Measurements from ENCODE around the gene ARHGAP45.
A peak's percentile ranks its signal among the peaks of the same experiment; 100 is the strongest.
"Not testable (repeated sequence)": the region's sequence is repeated elsewhere in the genome, so short reads cannot be mapped to it uniquely, and the experiment has no call there.

The ARHGAP45 gene

GRCh38 chr19:1106841-1107660, 40.1 kb downstream of the ARHGAP45 start:
- peak; percentile 41 to 49 for DNase-seq

GRCh38 chr19:1107661-1108261, 40.8 kb downstream of the ARHGAP45 start:
- DNase-seq, result no peak

GRCh38 chr19:1108291-1109031, 41.5 kb downstream of the ARHGAP45 start:
- no peak for DNase-seq

GRCh38 chr19:1109032-1109551, 42.1 kb downstream of the ARHGAP45 start:
- DNase-seq, result no peak

- no peak for DNase-seq
Observed at GRCh38 chr19:1109697-1110671, 43.0 kb downstream of the ARHGAP45 start.

GRCh38 chr19:1110809-1111640, 44.1 kb downstream of the ARHGAP45 start:
- no peak for DNase-seq

- DNase-seq, result no peak
Observed at GRCh38 chr19:1111641-1112267, 44.8 kb downstream of the ARHGAP45 start.

GRCh38 chr19:1112268-1113029, 45.5 kb downstream of the ARHGAP45 start:
- no peak for DNase-seq

- DNase-seq, result peak in 1 of 2 experiments; percentile 44
Observed at GRCh38 chr19:1113030-1113985, 46.3 kb downstream of the ARHGAP45 start.

GRCh38 chr19:1113986-1114483, 47.1 kb downstream of the ARHGAP45 start:
- no peak for DNase-seq

GRCh38 chr19:1114728-1115127, 47.8 kb downstream of the ARHGAP45 start:
- not testable (repeated sequence) for DNase-seq

GRCh38 chr19:1115646-1116420, 48.9 kb downstream of the ARHGAP45 start:
- DNase-seq, result no peak

GRCh38 chr19:1116726-1117581, 50.0 kb downstream of the ARHGAP45 start:
- no peak for DNase-seq

GRCh38 chr19:1117654-1118053, 50.7 kb downstream of the ARHGAP45 start:
- DNase-seq, result no peak

GRCh38 chr19:1118999-1119398, 52.0 kb downstream of the ARHGAP45 start:
- DNase-seq, result no peak

GRCh38 chr19:1119475-1120217, 52.7 kb downstream of the ARHGAP45 start:
- no peak for DNase-seq
